Adrenal gland (tissue), 5 donors: ENCODE data around the gene DRC7.

Experiments used
- CTCF ChIP-seq, 6 experiments: fragments of 450-650 bp in 4 of 6; fragments of 200-600 bp in 2 of 6; sonication (generic) in 1 of 6; IDR thresholded peaks; 1 replicate in 5 of 6; 2 replicates in 1 of 6; pipeline versions ENCODE4 v1.5.1 to v1.8.0; 2016 to 2021; ENCODE audit warnings: antibody characterized with exemption in 6 of 6, mild to moderate bottlenecking in 2 of 6, moderate library complexity in 1 of 6
- POLR2A ChIP-seq, 2 donors: fragments of 450-650 bp; IDR thresholded peaks; one replicate each; pipeline ENCODE4 v1.6.1; 2017; ENCODE audit warnings: antibody characterized with exemption in 2 of 2, mild to moderate bottlenecking in 2 of 2, moderate library complexity in 1 of 2
- donor health status: DM: no; HTN: no; CAD: no.

- TF ChIP-seq CTCF (IDR thresholded peaks at IDR 0.05) (no peak), POLR2A (IDR thresholded peaks at IDR 0.05) (no peak)
Observed at GRCh38 chr16:57679767-57680482, 14.7 kb upstream of the DRC7 start.
